Measurements from ENCODE around the gene THAP7. TPM values are rescaled to one million over a fixed set of nuclear protein-coding genes. Genes with fewer than 3 reads are reported as not detected.

THAP7 gene
- total RNA-seq, 3 donors from 2014 or later, result 35.8 to 59.9 (median 52.4) TPM

DNA sequence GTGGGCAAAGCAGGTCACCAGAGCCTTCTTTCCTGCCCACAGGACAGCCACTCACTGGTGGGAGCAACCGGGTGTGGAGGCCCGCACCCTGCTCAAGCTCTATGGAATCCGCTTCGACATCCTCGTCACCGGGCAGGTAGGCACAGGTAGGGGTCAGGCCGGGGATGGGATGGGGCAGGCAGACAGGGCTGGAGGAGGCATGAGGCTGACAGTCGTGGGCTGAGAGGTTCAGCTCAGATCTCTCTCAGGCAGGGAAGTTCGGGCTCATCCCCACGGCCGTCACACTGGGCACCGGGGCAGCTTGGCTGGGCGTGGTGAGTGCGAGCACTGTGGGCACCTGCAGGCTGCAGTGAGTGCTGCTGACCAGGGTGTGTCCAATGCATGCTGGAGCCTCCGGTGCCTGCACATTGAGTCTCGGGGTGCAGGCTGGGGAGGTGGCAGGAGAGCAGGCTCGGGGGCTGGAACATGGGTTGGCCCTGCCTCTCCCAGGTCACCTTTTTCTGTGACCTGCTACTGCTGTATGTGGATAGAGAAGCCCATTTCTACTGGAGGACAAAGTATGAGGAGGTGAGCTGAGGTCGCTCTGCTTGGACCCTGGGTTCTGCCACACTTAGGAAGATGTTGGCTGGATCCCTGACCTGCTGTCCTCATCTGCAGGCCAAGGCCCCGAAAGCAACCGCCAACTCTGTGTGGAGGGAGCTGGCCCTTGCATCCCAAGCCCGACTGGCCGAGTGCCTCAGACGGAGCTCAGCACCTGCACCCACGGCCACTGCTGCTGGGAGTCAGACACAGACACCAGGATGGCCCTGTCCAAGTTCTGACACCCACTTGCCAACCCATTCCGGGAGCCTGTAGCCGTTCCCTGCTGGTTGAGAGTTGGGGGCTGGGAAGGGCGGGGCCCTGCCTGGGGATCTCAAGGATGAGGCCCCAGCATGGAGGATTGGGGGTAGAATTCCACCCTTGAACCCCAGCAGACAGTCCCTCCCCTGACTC, 24.1 kb upstream of the THAP7 start:
- no peaks in the 10 kb centered on the region for H3K4me1 ChIP-seq
- intact Hi-C loops (cut with DNase I; ENCODE audit: low total_unique reads), result no loop called here
- TF ChIP-seq, protein P1, sequence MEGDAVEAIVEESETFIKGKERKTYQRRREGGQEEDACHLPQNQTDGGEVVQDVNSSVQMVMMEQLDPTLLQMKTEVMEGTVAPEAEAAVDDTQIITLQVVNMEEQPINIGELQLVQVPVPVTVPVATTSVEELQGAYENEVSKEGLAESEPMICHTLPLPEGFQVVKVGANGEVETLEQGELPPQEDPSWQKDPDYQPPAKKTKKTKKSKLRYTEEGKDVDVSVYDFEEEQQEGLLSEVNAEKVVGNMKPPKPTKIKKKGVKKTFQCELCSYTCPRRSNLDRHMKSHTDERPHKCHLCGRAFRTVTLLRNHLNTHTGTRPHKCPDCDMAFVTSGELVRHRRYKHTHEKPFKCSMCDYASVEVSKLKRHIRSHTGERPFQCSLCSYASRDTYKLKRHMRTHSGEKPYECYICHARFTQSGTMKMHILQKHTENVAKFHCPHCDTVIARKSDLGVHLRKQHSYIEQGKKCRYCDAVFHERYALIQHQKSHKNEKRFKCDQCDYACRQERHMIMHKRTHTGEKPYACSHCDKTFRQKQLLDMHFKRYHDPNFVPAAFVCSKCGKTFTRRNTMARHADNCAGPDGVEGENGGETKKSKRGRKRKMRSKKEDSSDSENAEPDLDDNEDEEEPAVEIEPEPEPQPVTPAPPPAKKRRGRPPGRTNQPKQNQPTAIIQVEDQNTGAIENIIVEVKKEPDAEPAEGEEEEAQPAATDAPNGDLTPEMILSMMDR (IDR thresholded peaks at IDR 0.05), result no peak
- TF ChIP-seq POLR2AphosphoS5 (IDR thresholded peaks at IDR 0.05), result no peak
- TF ChIP-seq POLR2A (IDR thresholded peaks at IDR 0.05), result no peak
- H3K27ac ChIP-seq, result no peak overlapping the region
- H3K4me3 ChIP-seq, result no peak overlapping the region
- H3K36me3 ChIP-seq, result no peaks in the 10 kb centered on the region
- DNase-seq (ENCODE audit: low spot score in 2 of 2), result no peak
- H3K9me3 ChIP-seq, result no peaks in the 10 kb centered on the region
- no peaks in the 10 kb centered on the region for H3K27me3 ChIP-seq

GRCh38 chr22:21025266-21025665, 23.3 kb upstream of the THAP7 start:
- intact Hi-C loops (cut with DNase I; ENCODE audit: low total_unique reads), result no loop called here
- H3K27me3 ChIP-seq, result no peaks in the 10 kb centered on the region
- H3K27ac ChIP-seq, result no peak overlapping the region

GRCh38 chr22:21022955-21023614, 21.2 kb upstream of the THAP7 start:
- no peak overlapping the region for H3K27ac ChIP-seq
- H3K27me3 ChIP-seq, result no peaks in the 10 kb centered on the region
- H3K4me3 ChIP-seq, result no peak overlapping the region
- H3K36me3 ChIP-seq, result no peaks in the 10 kb centered on the region
- TF ChIP-seq POLR2A (IDR thresholded peaks at IDR 0.05) (no peak), POLR2AphosphoS5 (IDR thresholded peaks at IDR 0.05) (no peak)
- TF ChIP-seq, protein P1 (IDR thresholded peaks at IDR 0.05), result no peak
- intact Hi-C loops (cut with DNase I; ENCODE audit: low total_unique reads), result no loop called here
- no peak for DNase-seq (ENCODE audit: low spot score in 2 of 2)
- no peaks in the 10 kb centered on the region for H3K9me3 ChIP-seq
- H3K4me1 ChIP-seq, result no peaks in the 10 kb centered on the region

More at GRCh38 chr22:21025266-21025665, 23.3 kb upstream of the THAP7 start:
- Histone ChIP-seq H3K4me3 (no peak overlapping the region), H3K36me3 (no peaks in the 10 kb centered on the region), H3K4me1 (no peaks in the 10 kb centered on the region), H3K9me3 (no peaks in the 10 kb centered on the region)
- no peak for DNase-seq (ENCODE audit: low spot score in 2 of 2)
- TF ChIP-seq POLR2A (IDR thresholded peaks at IDR 0.05), result no peak
- no peak for TF ChIP-seq POLR2AphosphoS5 (IDR thresholded peaks at IDR 0.05)
- TF ChIP-seq, protein P1 (IDR thresholded peaks at IDR 0.05), result no peak

DNA sequence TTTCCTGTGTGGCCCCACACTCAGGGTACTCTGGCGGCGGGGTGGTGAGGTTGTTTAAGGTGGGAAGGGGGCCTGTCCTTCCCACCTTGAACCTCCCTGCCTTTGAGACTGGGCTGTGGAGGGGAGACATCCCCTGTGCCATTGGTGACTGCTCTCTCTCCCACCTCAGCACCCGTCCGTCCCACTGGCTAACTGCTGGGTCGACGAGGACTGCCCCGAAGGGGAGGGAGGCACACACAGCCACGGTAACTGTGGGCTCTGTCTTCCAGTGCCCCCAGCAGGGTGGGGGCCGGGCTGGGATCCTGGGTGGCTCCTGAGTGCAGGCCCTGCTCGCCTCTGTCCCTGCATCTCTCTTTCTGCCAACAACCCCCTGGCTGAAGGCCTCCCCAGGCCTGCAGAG, 20.6 kb upstream of the THAP7 start:
- intact Hi-C loops (cut with DNase I; ENCODE audit: low total_unique reads), result no loop called here
- no peaks in the 10 kb centered on the region for H3K4me1 ChIP-seq
- no peaks in the 10 kb centered on the region for H3K36me3 ChIP-seq
- no peak for DNase-seq (ENCODE audit: low spot score in 2 of 2)
- no peak overlapping the region for H3K4me3 ChIP-seq
- H3K27ac ChIP-seq, result no peak overlapping the region
- no peaks in the 10 kb centered on the region for H3K27me3 ChIP-seq
- no peak for TF ChIP-seq POLR2A (IDR thresholded peaks at IDR 0.05)
- TF ChIP-seq POLR2AphosphoS5 (IDR thresholded peaks at IDR 0.05), result no peak
- TF ChIP-seq, protein P1 (IDR thresholded peaks at IDR 0.05), result no peak
- no peaks in the 10 kb centered on the region for H3K9me3 ChIP-seq
